GM23248 (cell line): ENCODE data around the gene CCDC15.

Source experiments
- EZH2 ChIP-seq: fragments of 200-600 bp; sonication (generic); IDR thresholded peaks from 2 replicates; pipeline ENCODE4 v1.6.1; 2018; ENCODE audit warnings: antibody characterized with exemption, mild to moderate bottlenecking; ENCODE audit not compliant: insufficient read depth, poor library complexity, severe bottlenecking
- EZH2phosphoT487 ChIP-seq: fragments of 200-600 bp; sonication (generic); IDR thresholded peaks from 2 replicates; pipeline ENCODE4 v1.6.1; 2018; ENCODE audit warnings: antibody characterized with exemption, moderate library complexity, mild to moderate bottlenecking, low read depth; ENCODE audit not compliant: insufficient read depth

- no peak for TF ChIP-seq EZH2phosphoT487
- TF ChIP-seq EZH2 = no peak
These were observed 47.2 kb downstream of the CCDC15 start for GRCh38 chr11:125001079-125001778.
